CD4-positive, alpha-beta T cell treated with Interferon alpha-2 for 1 hour (primary cell): ENCODE data around the gene PSEN2.
"Not testable (repeated sequence)": the region's sequence is repeated elsewhere in the genome, so short reads cannot be mapped to it uniquely, and the experiment has no call there.

Source experiments
- DNase-seq, 2 donors: peaks; one replicate each; pipeline ENCODE4 v3.0.0-alpha.2; 2020 to 2022

PSEN2 gene

DNA sequence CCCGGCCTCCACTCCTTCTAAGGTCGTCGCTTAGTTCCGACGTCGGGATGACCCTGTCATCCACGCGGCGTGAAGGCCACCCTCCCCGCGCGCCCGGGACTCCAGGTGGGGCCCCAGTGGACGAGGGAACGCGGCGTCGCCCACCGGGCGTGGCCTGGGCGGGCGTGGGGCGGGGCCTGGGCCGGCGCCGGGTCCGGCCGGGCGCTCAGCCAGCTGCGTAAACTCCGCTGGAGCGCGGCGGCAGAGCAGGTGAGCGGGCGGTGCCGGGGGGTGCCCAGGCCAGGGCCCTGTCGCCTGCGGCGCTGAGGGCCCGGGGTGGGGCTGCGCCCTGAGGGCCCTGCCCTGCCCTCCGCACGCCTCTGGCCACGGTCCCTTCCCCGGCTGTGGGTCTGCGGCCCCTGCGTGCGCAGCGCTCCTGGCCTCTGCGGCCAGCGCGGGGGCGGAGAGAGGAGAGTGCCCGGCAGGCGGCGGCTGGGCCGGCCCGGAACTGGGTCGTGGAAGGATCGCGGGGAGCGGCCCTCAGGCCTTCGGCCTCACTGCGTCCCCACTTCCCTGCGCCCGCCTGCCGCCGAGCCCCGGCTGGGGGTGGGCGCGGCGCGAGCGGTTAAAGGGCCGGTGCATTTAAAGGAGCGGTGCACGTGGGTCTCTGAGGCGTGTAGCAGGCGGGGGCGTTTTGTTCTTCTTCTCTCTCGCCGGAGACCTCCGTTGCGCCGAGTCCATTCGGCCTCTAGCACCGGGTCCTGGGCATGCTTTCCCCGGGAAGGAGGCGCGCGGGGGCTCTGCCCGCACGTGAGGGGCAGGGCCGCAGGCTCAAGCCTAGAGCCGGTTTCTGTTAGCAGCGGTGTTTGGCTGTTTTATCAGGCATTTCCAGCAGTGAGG lies at the start of gene PSEN2:
PSEN2 (plus strand) TSS at position 216 of the 879 bp plus-strand sequence. CDS start 11,292 bp downstream, outside the sequence.
- peak; percentile 54 to 75 for DNase-seq

DNA sequence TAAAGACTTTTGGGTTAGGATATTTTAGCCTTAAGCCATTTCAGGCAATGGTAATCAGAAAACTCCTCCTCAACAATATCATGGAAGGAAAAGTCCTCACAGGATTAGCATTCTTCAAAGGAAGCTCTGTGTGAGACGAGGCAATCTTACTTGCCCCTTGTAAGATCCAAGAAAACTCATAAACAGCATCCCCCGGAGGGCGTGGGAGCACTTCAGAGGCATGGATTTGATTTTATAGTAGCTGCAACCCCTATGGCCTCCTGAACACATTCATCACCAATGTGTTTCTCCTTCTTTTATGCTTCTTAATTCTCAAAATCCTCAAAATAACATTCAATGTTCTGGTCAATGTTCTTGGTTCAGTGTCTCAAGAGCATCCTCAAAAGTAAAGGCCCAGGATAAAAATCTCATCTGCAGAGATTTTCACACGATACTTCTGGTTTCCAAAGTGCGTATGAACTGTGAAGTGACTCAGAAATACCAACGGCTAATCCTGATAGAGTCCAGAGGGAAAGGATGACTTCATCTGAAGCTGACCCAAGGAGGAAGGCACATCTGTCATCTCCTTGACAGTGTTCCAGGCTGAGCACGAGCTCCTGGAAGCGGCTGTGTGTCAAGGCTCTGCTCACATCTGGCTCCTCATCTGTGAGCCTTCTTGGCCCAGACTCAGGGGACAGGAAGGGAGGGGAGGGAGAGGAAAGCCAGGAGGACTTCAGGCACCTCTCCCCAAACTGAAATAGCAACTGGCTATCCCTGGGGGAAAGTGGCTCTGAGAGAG lies 49.3 kb upstream of the PSEN2 start:
- no peak for DNase-seq

DNA sequence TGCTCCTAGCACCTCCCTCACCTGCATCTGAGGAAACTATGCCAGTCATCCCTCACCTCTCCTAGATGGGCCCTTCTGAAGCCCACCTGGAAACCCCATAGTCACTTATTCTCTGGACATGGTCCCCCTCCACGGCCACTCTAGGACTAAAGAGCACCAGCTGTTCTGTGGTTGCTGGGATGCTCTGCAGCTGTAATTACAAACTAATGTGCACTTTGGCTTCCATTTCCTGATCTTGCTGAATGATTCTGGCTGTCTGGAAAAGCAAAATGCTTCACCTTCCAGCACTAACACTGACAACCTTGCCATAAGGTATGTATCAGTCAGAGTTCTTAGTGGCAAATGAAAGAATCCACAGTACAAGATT lies 48.7 kb upstream of the PSEN2 start:
- no peak for DNase-seq

DNA sequence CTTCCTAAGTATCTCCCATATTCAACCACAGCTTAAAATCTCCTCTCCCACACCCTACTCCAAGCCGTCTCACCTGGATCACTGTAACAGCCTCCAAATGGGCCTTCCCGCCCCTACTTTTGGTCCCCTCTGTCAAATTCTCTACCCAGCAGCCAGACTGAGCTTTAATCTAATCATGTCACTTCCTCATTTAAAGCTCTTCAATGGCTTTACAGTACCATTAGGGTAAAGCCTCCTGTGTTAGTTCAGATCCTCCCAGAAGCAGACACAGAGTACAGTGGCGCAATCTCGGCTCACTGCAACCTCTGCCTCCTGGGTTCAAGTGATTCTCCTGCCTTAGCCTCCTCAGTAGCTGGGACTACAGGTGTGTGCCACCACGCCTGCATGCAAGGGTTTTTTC lies 46.8 kb upstream of the PSEN2 start:
- no peak for DNase-seq

DNA sequence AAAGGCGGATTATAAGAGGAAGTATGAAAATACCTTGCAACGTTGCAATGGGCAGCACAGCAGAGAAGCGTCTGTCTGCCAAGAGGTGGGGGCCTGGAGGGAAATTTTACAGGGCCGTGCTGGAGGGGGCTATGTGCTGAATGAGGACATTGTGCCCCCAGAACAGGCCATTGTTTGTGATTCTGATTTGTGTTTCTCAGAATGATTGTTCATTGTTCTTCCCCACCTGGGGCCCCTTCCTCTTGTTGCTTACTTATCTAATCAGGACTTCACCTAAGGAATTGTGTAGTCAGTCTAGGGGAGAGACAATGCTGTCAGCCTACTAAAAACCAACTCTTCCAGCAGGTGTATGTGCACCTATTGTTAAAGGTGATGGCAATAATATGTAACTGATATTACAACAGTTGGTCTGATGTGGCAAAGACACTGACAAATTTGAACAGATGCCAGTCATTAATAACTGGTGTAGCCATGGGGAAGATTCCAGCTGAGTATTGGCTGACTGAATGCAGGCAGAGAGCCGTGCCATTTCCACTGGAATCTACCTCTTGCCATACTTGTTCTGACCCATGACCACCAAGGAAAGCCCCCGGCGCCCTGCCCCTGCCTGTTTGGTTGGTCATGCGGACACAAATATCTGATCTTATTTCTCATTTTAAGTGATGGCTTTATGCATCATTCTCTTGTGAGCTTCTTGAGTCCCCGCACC lies 45.2 kb upstream of the PSEN2 start:
- DNase-seq, result no peak

DNA sequence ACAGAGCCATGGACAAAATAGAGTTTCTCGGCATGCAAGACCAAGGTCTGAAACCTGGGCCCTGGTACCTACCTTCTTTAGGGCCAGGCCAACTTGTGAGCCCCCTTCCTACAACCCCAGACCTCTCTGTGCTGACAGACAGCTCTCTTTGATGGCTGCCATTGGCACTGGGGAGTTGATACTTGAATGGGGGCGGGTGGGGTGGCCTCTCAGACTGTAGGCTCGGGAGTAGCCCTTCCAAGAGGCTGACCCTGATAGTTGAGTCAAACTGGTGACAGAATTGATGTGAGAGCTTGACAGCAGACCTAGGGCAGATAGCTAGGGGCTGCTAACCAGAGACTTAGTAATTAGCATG lies 44.7 kb upstream of the PSEN2 start:
- no peak for DNase-seq

DNA sequence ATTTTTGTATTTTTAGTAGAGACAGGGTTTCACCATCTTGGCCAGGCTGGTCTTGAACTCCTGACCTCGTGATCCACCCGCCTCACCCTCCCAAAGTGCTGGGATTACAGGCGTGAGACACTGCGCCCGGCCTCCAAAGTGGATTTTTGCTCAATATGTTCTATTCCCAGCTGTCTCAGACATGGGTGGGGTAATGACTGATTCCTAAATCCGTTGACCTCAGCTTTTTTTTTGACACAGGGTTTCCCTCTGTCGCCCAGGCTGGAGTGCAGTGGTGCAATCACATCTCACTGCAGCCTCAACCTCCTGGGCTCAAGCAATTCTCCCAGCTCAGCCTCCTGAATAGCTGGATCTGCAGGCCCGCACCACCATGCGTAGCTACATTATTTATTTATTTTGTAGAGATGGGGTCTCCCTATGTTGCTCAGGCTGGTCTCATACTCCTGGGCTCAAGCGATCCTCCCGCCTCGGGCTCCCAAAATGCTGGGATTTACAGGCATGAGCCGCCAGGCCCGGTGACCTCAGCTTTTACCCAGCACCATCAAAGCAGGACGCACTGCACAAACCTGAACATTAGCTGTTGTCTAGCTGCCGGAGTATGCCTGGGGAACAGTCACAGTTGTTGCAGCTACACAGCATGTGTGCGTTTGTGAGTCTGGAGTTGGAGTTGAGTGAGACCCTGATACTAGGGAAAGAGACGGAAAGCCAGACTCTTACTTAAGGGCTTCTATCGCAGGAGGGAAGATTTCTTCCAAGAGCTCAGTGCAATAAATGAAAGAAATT lies 43.7 kb upstream of the PSEN2 start:
- no peak for DNase-seq

DNA sequence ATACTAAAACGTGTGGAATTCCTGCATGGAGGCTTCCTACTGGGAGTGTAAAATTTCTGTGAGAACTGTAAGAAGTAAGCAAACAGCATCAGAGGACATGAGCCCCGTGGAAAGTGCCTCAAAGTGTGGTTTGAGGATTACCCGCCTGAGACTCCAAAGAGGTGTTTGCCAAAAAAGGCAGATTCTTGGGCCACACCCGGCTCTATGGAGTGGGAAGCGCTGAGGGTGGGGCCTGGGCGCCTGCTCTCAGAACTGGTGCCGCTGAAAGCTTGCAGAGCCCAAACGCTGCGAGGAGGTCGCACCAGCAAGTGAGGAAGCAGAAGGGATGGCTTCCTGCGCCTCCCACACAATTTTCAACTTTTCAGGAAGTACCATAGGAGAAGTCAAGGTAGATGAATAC lies 43.0 kb upstream of the PSEN2 start:
- DNase-seq, result no peak

DNA sequence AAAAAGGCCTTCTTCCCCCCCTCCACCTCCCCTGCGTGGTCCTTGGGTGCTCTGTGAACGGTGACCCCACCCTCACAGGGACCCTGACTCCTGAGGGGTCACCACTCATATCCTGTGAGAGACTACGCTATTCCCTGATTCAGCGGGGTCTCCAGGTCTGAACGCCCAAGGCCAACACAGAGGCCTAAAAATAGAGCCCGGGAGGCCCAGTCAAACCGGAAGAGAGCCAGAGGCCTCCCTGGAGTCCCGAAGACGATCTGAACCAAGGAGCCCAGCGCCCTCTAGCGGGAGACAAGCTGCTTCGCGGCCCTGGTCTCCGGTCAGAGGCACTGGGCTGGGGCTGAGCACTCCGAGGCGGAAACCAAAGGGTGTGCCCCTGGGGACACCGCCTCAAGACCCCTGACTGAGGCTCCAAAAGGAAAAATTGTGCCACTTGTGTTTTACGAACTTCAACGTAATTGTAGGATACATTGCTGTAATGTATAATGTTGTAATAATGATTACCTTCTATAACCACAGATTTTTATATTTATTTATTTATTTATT lies 42.4 kb upstream of the PSEN2 start:
- DNase-seq, result peak; percentile 91 to 93

DNA sequence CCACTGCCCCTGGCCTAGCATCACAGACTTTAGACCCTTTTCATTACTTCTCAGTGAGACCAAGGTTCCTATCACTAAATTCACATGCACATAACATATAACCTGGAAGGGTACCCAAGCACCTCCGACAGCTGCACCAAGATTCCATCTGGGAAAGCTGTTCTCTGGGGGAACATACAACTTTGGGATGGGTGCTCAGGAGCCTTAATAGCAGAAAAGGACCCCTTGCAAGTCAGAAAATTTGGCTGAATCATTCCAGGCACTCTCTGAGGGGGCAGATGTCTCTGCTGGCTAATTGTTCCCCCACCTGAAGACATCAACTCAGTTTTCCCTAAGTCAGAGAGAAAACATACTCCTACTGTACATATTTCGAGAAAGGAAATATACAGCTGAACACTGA lies 41.3 kb upstream of the PSEN2 start:
- no peak for DNase-seq

DNA sequence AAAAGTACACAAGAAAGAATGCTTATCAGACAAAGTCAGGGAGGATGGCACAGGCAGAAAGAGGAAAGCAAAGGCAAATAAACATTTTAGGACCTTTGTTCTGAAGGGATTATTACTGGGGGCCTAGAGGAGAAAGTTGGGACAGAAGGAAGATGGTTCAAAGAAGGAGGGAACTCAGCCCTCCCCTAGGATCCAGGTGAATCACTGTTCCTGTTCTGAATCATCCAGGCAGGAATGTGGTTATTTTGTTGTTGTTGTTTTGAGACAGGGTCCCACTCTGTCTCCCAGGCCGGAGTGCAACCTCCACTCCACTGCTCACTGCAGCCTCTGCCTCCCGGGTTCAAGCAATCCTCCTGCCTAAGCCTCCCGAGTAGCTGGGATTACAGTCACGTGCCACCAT lies 38.5 kb upstream of the PSEN2 start:
- no peak for DNase-seq

DNA sequence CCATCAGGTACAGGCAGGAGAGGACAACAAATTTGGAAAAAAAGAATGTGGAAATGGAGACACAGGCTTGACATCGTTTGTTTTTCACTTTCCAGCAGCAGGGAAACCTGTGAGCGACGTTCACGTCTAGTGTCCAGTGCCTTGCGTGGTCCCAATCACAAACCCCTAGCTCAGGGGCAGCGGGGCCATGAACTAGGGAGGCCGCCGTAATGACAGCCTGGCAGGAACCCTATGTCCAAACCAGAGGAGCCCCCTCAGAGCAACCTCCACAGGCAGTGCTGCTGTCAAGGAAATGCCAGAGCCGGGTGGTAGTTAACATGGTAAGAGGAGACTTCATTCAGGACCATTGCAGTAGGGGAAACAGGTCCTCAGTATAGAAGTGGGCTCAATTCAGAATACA lies 37.8 kb upstream of the PSEN2 start:
- no peak for DNase-seq

DNA sequence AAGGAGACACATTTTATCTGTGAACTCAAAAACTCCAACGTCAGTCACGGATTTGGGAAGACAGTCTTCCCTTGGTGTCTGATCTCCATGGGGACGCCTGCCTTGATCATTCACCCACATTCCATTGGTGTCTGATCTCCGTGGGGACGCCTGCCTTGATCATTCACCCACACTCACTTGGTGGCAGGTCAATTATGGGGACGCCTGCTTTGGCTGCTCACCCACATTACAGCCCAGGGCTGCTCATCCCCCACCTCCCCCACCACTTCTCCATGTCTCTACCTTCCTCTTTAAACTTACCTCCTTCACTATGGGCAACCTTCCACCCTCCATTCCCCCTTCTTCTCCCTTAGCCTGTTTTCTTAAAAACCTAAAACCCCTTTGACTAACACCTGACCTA lies 36.2 kb upstream of the PSEN2 start:
- DNase-seq, result not testable (repeated sequence)

DNA sequence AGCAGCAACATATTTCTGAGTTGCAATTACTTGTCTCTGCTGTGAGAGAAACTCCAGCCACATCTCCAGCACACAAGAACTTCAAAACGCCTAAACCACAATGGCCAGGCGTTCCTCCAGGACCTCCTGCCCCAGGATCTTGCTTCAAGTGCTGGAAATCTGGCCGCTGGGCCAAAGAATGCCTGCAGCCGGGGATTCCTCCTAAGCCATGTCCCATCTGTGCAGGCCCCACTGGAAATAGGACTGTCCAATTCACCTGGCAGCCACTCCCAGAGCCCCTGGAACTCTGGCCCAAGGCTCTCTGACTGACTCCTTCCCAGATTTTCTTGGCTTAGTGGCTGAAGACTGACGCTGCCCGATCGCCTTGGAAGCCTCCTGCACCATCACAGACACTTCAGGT lies 35.0 kb upstream of the PSEN2 start:
- not testable (repeated sequence) for DNase-seq

DNA sequence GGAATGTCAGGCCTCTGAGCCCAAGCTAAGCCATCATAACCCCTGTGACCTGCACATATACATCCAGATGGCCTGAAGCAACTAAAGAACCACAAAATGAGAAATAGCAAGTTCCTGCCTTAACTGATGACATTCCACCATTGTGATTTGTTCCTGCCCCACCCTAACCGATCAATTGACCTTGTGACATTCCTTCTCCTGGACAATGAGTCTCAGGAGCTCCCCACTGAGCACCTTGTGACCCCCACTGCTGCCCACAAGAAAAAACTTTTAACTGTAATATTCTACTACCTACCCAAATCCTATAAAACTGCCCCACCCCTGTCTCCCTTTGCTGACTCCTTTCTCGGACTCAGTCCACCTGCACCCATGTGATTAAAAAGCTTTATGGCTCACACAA lies 32.5 kb upstream of the PSEN2 start:
- DNase-seq, result not testable (repeated sequence)

DNA sequence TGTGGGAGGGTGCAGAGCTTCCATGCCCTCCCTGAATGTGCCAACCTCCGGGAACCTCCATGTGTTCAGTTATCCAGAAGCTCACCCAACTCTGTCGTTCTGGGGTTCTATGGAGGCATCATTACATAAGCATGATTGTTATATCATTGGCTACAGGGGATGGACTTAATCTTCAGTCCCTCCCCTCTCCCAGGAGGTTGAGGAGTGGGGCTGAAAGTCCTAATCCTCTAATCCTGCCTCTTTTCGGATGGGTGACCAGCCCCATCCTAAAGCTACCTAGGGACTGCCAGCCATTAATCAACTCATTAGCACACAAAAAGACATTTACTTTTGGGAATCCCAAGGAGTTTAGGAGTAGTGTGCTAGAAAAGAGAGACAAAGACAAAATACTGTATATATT lies 32.0 kb upstream of the PSEN2 start:
- no peak for DNase-seq

DNA sequence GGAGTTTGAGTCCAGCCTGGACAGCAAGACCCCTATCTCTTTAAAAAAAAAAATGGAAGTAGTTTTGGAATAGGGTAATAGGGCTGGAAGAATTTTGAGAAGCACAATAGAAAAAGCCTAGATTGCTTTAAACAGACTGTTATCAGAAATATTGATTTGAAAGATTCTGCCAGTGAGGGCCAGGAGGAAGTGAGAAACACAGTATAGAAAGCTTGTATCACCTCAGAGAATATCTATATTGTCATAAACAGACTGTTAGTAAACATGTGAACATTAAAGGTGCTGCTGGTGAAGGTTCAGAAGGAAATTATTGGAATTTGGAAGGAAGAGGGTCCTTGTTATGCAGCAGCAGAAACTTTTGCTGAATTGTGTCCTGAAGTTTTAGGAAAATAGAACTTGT lies 24.8 kb upstream of the PSEN2 start:
- no peak for DNase-seq

DNA sequence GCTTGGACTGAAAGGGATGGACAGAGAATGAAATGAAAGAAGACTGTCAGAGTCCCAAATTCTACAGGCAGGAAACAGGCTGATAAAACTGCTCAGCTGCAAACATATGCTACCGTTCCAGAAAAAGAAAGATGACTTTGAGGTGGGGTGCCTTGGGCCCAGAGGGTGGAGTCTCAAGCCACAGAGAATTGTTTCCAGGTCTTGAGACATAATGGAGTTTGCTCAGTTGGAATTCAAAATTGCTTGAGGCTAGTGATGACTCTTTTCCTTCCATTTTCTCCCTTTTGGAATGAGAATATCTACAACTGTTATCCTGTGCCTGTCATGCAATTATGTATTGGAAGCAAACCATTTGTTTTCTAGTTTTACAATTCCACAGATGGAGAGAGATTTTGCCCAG lies 23.6 kb upstream of the PSEN2 start:
- DNase-seq, result no peak

DNA sequence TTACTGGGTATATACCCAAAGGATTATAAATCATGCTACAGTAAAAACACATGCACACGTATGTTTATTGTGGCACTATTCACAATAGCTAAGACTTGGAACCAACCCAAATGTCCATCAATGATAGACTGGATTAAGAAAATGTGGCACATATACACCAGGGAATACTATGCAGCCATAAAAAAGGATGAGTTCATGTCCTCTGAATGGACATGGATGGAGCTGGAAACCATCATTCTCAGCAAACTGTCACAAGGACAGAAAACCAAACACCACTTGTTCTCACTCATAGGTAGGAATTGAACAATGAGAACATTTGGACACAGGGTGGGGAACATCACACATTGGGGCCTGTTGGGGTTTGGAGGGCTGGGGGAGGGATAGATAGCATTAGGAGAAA lies 15.9 kb upstream of the PSEN2 start:
- not testable (repeated sequence) for DNase-seq

DNA sequence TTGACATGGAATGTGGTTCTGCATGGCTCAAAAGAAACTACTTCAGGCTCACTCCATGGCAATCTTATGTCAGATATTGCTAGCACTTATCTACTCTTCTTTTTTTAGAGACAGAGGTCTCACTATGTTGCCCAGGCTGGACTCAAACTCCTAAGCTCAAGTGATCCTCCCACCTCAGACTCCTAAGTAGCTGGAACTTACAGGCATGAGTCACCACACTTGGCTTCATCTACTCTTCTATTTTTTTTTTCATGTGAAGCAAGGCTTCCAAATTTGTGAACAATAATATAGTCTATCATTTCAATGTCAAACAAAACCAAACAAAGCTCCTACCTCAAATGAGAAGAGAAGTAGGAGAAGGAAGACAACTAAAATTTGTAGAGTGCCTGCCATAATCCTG lies 7.5 kb upstream of the PSEN2 start:
- DNase-seq, result no peak

DNA sequence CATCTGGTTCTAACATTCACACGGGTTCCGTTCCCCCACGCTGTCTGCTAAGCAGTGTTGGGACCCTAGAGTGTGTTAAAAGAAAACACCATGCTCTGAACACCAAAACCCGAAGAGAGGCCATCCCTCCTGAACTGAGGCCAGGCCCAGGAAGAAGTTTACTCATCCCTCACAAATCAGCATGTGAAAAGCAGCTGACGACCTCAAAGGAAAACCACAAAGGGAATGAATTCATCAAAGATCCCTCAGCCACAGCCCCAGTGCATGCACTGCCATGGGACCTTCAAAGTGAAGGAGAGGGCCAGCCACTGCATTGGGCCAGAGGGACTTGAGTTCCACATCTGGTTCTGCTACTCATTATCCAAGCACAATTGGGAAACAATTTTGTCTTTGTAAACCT lies 7.0 kb upstream of the PSEN2 start:
- no peak for DNase-seq

DNA sequence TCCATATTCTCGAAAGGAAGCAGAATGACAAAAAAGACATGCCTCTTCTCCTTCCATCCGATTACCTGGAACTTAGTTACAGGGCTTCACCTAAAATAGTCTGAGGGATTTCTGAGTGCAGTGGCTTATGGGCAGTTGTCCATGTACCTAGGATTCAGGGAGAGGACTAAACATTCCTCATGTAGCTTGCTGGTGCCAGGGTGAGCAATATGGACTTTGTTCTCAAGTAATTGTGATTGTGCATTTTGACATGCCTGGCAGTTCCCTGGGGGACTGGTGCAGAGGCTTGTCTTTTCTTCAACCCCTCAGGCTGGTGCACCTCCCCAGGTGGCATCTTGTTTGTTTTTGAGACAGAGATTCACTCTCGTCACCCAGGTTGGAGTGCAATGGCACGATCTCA lies 6.1 kb upstream of the PSEN2 start:
- no peak for DNase-seq

DNA sequence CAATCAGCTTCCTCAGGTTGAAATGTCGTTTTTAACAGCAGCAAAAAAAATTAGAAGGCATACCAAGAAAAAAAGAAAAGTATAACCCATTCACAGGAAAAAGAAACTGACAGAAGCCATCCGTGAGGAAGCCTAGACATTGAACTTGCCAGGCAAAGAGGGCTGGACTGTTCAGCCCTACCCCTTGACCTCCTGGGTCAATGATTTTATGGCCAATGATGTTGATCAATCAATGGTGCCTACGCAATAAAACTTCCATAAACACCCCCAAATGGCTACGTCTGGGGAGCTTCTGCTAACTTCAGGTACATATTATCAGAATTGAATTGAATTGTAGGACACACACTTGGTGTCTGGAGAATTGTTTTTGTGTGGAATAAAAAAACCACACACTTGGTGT lies 4.8 kb upstream of the PSEN2 start:
- no peak for DNase-seq
